GM20000 (cell line): Measurements from ENCODE around the gene DHH.

Source experiments
- DNase-seq: peaks from one replicate; pipeline ENCODE4 v3.0.0; 2012; ENCODE audit warnings: low spot score
- CTCF ChIP-seq: IDR thresholded peaks from 2 replicates; pipeline ENCODE4 v1.5.1; 2012; ENCODE audit warnings: mild to moderate bottlenecking, control low read depth; ENCODE audit errors: extremely low read depth, missing control alignments

The DHH gene

GRCh38 chr12:49121047-49121696, 26.6 kb upstream of the DHH start:
- no peak for DNase-seq
- no peak for TF ChIP-seq CTCF

- no peak for DNase-seq
- TF ChIP-seq CTCF = no peak
Measured at GRCh38 chr12:49111206-49111605, 16.6 kb upstream of the DHH start.

- no peak for TF ChIP-seq CTCF
- peak; percentile 96 for DNase-seq
Measured at GRCh38 chr12:49110464-49111155, 16.0 kb upstream of the DHH start, which contains the start of gene LMBR1L. TSS of gene LMBR1L (minus strand) at chr12:49110847. CDS start at chr12:49110555, 292 bp downstream.

GRCh38 chr12:49109641-49110463, 15.3 kb upstream of the DHH start:
- peak; percentile 49 for DNase-seq
- no peak for TF ChIP-seq CTCF

- no peak for DNase-seq
- no peak for TF ChIP-seq CTCF
Measured at GRCh38 chr12:49108958-49109404, 14.4 kb upstream of the DHH start.

- TF ChIP-seq CTCF = no peak
- no peak for DNase-seq
Measured at GRCh38 chr12:49105504-49106084, 11.0 kb upstream of the DHH start.
